NOMO-1 (cell line): ENCODE results near the gene GPC5.
"Not testable (repeated sequence)": the region's sequence is repeated elsewhere in the genome, so short reads cannot be mapped to it uniquely, and the experiment has no call there.

Source experiments
- DNase-seq, 2 experiments: peaks; one replicate each; lab custom pipeline; 2025; ENCODE audit not compliant: unreplicated experiment in 2 of 2; lab: John Stamatoyannopoulos, UW

Gene GPC5

GRCh38 chr13:92668157-92668556 lies 1269.7 kb downstream of the GPC5 start:
- no peak for DNase-seq

DNA sequence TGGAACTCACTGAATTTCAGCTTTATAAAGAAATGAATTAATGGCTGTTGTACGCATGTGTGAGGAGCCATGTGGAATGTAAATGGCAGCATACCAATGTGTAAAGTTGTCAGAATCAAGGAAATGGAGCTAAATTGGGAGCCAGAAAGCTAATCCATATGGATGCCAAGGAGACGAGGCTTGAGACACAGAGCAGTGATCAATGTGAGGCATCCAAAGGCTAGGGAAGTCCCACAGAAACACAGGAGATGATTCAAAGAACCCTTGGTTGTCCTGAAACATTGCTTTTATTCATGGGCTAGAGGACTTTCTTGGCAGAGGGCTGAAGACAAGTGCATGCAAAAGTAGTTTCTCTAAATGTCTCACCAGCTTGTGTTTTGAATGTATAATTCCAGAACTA lies 1271.7 kb downstream of the GPC5 start:
- DNase-seq: no peak

DNA sequence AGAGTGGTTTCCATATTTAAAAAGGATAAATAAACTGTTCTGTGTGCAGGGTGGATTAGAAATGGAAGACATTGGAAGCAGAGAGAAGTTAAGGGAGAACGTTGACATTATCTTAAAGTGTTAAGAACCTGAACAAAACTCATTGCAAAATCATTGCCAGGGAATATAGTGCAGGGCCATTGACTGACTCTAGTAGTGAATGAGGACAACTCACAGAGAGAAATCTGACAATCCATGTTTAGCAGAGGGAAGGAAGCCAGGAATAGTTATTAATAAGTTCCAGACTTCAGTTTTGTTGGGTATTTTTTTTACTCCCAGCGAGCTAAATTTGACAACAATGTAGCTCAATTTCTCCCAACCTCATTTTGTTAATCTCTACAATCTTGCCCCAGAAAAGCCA lies 1273.4 kb downstream of the GPC5 start:
- DNase-seq: no peak

- no peak for DNase-seq
Observed at GRCh38 chr13:92676246-92676645, 1277.8 kb downstream of the GPC5 start.

- DNase-seq: no peak
Observed at GRCh38 chr13:92677571-92677970, 1279.2 kb downstream of the GPC5 start.

- no peak for DNase-seq
Observed at GRCh38 chr13:92679602-92680001, 1281.2 kb downstream of the GPC5 start.

DNA sequence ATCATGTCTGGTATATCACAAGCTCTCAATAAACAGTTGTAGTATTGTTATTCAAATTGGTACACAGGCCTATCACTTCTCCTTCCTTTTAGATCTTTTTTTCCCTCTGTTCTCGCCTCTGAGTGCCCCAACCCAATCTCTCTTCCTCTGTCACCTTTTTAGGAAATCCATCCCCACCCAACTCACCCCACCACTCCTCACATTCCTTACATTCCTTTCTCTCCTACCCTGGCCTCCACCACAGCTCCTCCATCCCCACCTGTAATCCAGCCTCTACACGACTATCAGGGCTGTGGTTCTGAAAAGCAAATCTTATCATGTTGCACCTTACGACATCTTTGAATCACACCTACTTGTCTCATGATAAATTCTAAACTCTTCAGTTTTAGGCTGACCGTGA lies 1282.8 kb downstream of the GPC5 start:
- DNase-seq: no peak

DNA sequence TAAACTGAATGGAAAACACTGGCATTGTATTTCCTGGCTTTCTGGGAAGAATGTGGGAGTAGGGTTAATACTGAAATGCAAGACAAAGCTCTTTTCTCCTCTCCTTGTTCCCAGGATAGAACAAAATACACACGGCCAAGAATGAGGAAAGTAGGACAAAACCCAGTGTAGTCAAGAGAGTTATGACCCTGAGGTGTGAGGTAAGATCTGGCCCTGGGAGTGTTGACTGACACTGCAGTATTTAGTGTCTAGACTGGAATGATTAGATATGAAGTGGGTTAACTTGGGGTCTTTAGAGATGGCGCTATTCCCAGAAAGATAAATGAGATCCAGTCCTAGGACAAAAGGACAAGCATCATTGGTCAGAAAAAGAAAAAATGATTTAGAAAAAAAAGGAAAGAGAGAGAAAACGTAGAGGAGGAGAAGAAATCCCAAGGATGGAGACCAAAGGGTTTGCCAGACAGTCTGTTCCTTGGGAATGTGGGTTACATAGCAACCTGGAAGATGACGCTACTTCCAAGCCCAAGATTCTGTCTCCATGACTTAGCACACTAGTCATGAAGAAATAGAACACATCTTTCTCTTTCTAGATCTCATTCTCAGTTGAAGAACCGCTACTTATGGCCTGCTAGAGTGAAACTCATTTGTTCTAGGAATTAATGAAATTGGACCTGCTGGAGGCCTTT lies 1284.6 kb downstream of the GPC5 start:
- no peak for DNase-seq

DNA sequence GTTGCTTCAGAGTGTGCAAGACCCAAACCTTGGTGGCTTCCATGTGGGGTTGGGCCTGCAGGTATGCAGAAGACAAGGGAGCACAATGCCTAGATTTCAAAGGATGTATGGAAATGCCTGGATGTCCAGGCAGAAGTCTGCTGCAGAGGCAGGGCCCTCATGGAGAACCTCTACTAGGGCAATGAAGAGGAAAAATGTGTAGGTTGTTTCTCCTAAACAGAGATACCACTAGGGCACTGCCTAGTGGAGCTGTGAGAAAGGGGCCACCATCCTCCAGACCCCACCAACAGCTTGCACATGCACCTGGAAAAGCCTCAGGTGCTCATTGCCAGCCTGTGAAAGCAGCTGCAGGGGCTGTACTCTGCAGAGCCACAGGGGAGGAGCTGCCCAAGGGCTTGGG lies 1295.6 kb downstream of the GPC5 start:
- DNase-seq: no peak

DNA sequence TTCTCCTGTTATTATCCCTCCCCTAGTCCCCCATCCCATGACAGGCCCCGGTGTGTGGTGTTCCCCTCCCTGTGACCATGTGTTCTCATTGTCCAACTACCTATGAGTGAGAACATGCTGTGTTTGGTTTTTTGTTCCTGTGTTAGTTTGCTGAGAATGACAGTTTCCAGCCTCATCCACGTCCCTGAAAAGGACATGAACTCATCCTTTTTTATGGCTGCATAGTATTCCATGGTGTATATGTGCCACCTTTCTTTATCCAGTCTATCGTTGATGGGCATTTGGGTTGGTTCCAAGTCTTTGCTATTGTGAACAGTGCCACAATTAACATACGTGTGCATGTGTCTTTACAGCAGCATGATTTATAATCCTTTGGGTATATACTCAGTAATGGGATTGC lies 1297.4 kb downstream of the GPC5 start:
- DNase-seq: not testable (repeated sequence)

DNA sequence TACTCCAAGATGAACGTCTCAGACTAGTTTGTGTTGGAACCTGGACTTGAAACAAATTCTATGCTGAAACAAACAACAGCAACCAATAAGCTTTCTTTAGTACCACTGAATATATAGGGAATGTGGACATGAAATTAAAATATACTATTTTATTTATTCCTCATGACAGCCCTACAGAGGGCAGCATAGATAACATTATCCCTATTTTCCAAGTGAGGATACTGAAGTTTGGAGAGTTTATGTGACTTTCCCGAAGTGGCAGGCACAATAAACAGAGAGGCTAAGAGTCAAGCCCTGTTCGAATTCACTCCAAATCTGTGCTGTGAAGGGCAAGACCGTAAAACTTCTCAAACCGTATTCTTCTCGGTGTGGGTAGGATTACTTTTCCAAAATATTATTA lies 1318.3 kb downstream of the GPC5 start:
- no peak for DNase-seq

DNA sequence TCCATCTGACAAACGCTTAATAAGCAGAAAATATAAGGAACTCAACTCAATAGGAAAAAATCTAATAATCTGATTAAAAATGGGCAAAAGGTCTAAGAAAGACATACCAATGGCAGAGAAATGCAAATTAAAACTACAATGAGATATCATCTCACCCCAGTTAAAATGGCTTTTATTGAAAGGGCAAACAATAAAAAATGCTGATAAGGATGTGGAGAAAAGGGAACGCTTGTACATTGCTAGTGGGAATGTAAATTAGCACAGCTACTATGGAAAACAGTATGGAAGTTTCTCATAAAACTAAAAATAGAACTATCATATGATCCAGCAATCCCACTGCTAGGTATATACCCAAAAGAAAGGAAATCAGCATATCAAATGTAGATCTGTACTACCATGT lies 1319.4 kb downstream of the GPC5 start:
- DNase-seq: no peak

GRCh38 chr13:92719868-92720267 lies 1321.4 kb downstream of the GPC5 start:
- DNase-seq: no peak

- DNase-seq: no peak
Observed at GRCh38 chr13:92721620-92722019, 1323.2 kb downstream of the GPC5 start.

GRCh38 chr13:92727118-92727517 lies 1328.7 kb downstream of the GPC5 start:
- DNase-seq: no peak

DNA sequence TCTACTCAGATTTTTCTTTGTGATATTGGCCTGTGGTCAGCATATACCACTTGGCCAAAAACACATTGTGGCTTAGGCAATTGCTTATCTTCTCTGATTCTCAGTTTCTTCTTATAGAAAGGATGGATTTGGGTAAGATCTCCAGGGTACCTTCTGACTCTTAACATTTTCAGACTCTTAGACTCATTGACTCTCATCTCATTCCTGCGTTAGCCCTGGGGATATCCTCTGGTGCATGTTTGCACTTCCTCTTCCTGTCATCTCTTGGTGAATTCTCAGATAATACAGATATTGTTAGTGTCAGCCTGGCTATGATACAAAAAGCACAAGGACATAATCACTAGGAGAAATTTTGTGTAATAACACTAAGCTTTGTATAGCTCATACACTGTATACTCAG lies 1335.6 kb downstream of the GPC5 start:
- DNase-seq: no peak

- no peak for DNase-seq
Observed at GRCh38 chr13:92734545-92734944, 1336.1 kb downstream of the GPC5 start.

GRCh38 chr13:92735909-92736308 lies 1337.5 kb downstream of the GPC5 start:
- DNase-seq: no peak

GRCh38 chr13:92739306-92739818 lies 1340.9 kb downstream of the GPC5 start:
- DNase-seq: no peak

DNA sequence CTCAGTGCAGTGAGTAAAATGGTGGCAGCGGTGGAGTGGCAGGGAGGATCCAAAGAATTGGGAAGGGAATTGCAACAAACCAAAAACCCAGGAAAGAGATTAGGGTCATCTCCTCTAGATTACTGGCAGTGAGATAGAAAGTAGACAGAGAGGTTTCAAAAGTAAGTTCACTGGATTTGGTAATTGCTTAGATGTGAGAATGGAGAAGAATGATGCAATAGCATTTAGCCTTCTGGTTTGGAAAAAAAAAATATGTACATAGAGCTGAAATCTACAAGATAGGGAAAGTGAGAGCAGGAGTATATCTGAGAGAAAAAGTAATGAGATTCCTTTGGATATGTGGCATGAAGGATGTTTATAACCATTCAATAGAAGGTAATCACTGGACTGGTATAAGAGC lies 1345.6 kb downstream of the GPC5 start:
- DNase-seq: no peak

- no peak for DNase-seq
Observed at GRCh38 chr13:92745258-92745657, 1346.8 kb downstream of the GPC5 start.

DNA sequence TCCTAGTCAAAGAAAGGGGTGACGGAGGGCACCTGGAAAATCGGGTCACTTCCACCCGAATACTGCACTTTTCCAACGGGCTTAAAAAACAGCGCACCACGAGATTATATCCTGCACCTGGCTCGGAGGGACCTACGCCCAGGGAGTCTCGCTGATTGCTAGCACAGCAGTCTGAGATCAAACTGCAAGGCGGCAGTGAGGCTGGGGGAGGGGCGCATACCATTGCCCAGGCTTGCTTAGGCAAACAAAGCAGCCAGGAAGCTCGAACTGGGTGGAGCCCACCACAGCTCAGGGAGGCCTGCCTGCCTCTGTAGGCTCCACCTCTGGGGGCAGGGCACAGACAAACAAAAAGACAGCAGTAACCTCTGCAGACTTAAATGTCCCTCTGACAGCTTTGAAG lies 1354.3 kb downstream of the GPC5 start:
- not testable (repeated sequence) for DNase-seq

DNA sequence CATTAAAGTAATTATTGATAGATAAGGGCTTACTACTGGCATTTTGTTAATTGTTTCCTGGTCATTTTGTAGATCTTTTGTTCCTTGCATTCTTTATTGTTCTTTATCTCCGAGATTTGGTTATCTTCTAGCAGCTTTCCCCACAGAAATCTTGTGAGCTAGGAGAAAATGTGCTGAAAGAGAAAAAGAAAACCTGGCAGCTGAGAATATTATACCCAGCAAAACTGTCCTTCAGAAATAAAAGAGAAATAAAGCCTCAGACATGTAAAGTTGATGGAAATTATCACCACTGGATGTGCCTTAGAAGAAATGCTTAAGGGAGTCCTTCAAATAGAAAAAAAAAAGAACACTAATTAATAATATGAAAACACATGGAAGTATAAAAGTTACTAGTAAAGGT lies 1363.3 kb downstream of the GPC5 start:
- no peak for DNase-seq
